Measurements from ENCODE around the gene PADI3. TPM values are rescaled to one million over a fixed set of nuclear protein-coding genes. Genes with fewer than 3 reads are reported as not detected.

Gene PADI3
- total RNA-seq, 4 donors from 2014 or later: not detected

GRCh38 chr1:17250601-17251000, 1.7 kb downstream of the PADI3 start:
- no peaks in the 10 kb centered on the region for H3K4me1 ChIP-seq
- H3K27me3 ChIP-seq: peaks cover 0 to 53% (median 0%) of the 10 kb centered on the region in 4 donors
- TF ChIP-seq POLR2A (IDR thresholded peaks at IDR 0.05; ENCODE audit: low read depth) (no peak), CTCF (IDR thresholded peaks at IDR 0.05) (no peak), EP300 (IDR thresholded peaks at IDR 0.05) (no peak), POLR2AphosphoS5 (IDR thresholded peaks at IDR 0.05) (no peak)

GRCh38 chr1:17251246-17251645, 2.3 kb downstream of the PADI3 start:
- Histone ChIP-seq H3K27me3 (peaks cover 0 to 59% (median 0%) of the 10 kb centered on the region in 4 donors), H3K4me1 (no peaks in the 10 kb centered on the region), H3K36me3 (no peaks in the 10 kb centered on the region), H3K4me3 (no peak overlapping the region), H3K27ac (replicated peaks in 1 of 4) (no peak overlapping the region), H3K9me3 (no peaks in the 10 kb centered on the region)
- intact Hi-C loops (cut with DNase I): no loop called here
- TF ChIP-seq CTCF (IDR thresholded peaks at IDR 0.05) (no peak), POLR2A (IDR thresholded peaks at IDR 0.05; ENCODE audit: low read depth) (no peak), POLR2AphosphoS5 (IDR thresholded peaks at IDR 0.05) (no peak), EP300 (IDR thresholded peaks at IDR 0.05) (no peak)
- WGBS: 88% methylated on average over 5 of the region's 5 CpGs
- DNase-seq (ENCODE audit: extremely low spot score): no peak

More at GRCh38 chr1:17250601-17251000, 1.7 kb downstream of the PADI3 start:
- intact Hi-C loops (cut with DNase I): no loop called here
- H3K4me3 ChIP-seq: no peak overlapping the region
- no peaks in the 10 kb centered on the region for H3K9me3 ChIP-seq
- H3K27ac ChIP-seq (replicated peaks in 1 of 4): no peak overlapping the region
- no peaks in the 10 kb centered on the region for H3K36me3 ChIP-seq
- no peak for DNase-seq (ENCODE audit: extremely low spot score)
- 70% methylated on average over 7 of the region's 7 CpGs for WGBS

- H3K36me3 ChIP-seq: no peaks in the 10 kb centered on the region
- no peaks in the 10 kb centered on the region for H3K9me3 ChIP-seq
- no peak overlapping the region for H3K27ac ChIP-seq (replicated peaks in 1 of 4)
- H3K4me3 ChIP-seq: no peak overlapping the region
- H3K4me1 ChIP-seq: no peaks in the 10 kb centered on the region
- 60% methylated on average over 3 of the region's 3 CpGs for WGBS
- TF ChIP-seq POLR2A (IDR thresholded peaks at IDR 0.05; ENCODE audit: low read depth) (no peak), POLR2AphosphoS5 (IDR thresholded peaks at IDR 0.05) (no peak), EP300 (IDR thresholded peaks at IDR 0.05) (no peak), CTCF (IDR thresholded peaks at IDR 0.05) (no peak)
- no peak for DNase-seq (ENCODE audit: extremely low spot score)
- intact Hi-C loops (cut with DNase I): no loop called here
- H3K27me3 ChIP-seq: peaks cover 0 to 65% (median 0%) of the 10 kb centered on the region in 4 donors
These were observed 2.9 kb downstream of the PADI3 start for GRCh38 chr1:17251701-17252376.

- no peaks in the 10 kb centered on the region for H3K4me1 ChIP-seq
- TF ChIP-seq POLR2A (IDR thresholded peaks at IDR 0.05; ENCODE audit: low read depth): no peak
- TF ChIP-seq CTCF (IDR thresholded peaks at IDR 0.05): no peak
- no peak for TF ChIP-seq POLR2AphosphoS5 (IDR thresholded peaks at IDR 0.05)
- no peak for TF ChIP-seq EP300 (IDR thresholded peaks at IDR 0.05)
- no peaks in the 10 kb centered on the region for H3K36me3 ChIP-seq
- intact Hi-C loops (cut with DNase I): no loop called here
- no peak overlapping the region for H3K27ac ChIP-seq (replicated peaks in 1 of 4)
- WGBS: 62% methylated on average over 5 of the region's 5 CpGs
- DNase-seq (ENCODE audit: extremely low spot score): no peak
- H3K9me3 ChIP-seq: no peaks in the 10 kb centered on the region
- no peak overlapping the region for H3K4me3 ChIP-seq
- H3K27me3 ChIP-seq: peaks cover 0 to 67% (median 0%) of the 10 kb centered on the region in 4 donors
These were observed 6.4 kb downstream of the PADI3 start for GRCh38 chr1:17255336-17255735.
